ENCODE measurements around the gene GSTA5.
"Not testable (repeated sequence)": the region's sequence is repeated elsewhere in the genome, so short reads cannot be mapped to it uniquely, and the experiment has no call there.

GSTA5 gene

DNA sequence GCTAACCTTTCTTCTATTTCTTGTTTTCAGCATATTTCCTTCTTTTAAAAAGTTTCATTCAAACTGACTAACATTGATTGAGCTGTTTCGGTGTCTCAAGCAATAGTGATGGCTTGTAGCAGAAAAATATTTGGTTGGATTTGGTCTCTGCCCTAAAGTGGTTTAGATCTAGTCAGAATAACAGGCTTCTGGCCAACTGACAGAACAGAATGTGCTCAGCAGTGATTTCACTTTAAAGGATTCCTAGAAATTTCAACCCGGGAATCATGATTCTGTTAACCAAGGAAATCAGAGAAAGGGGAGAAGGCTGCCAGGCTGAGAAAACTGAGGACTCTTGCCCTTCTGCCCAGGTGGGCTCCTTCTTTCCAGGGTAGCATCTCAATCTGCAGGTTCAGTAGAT lies 20.4 kb downstream of the GSTA5 start:
- no peaks in the 10 kb centered on the region for H3K36me3 Mint-ChIP-seq
- H3K4me3 Mint-ChIP-seq, result no peak overlapping the region
- H3K4me1 Mint-ChIP-seq (ENCODE audit: low read depth), result no peaks in the 10 kb centered on the region
- peaks cover 2% of the 10 kb centered on the region for H3K27me3 Mint-ChIP-seq
- H3K9me3 Mint-ChIP-seq (ENCODE audit: low read depth), result peaks cover 5% of the 10 kb centered on the region
- H3K27ac Mint-ChIP-seq, result no peak overlapping the region

DNA sequence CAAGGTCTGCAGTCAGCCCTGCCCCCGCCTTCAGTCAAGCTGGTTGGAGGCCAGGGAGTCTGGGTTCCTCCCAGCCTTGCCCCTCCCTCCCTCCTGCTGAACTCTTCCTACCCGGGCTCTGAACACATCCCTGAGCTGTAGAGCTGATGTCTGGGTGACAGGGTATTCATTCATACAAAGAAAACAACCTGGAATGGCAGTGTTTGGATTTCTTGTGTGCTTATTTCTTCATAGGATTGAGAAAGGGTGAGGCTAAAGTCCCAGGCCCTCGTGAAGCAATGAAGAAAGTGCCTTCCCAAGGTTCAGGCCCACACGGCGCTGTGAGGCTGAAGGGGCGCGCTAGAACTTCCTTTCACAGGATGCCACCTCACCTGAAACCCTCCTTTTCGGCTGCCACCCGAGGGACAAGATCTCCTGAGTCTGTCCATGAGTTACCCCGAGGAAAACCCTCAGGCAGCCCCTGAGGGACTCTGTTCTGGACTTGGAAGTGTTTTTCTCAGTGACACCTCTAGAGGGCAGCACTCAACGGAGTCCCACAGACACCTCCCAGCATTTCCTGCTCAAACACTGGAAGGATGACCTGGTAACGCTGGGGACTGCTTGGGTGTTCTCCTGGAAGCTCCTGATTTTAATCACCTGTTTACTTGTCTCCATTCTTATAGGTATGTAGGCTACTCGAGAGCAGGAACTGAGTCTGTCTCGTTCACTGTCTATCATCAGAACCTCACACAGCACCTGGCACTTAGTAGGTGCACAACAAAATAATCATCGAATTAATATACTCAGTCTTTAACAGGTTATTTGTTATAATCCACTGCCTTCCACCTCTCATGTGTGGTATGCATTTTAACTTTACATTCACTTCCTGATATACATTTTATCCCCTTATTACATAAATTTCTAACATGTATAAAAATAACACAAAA lies 25.2 kb downstream of the GSTA5 start:
- H3K27ac Mint-ChIP-seq, result no peak overlapping the region
- no peak overlapping the region for H3K4me3 Mint-ChIP-seq
- no peaks in the 10 kb centered on the region for H3K36me3 Mint-ChIP-seq
- no peaks in the 10 kb centered on the region for H3K9me3 Mint-ChIP-seq (ENCODE audit: low read depth)
- no peaks in the 10 kb centered on the region for H3K4me1 Mint-ChIP-seq (ENCODE audit: low read depth)
- peaks cover 4% of the 10 kb centered on the region for H3K27me3 Mint-ChIP-seq

- H3K36me3 Mint-ChIP-seq; H3K27ac Mint-ChIP-seq; H3K27me3 Mint-ChIP-seq; H3K4me1 Mint-ChIP-seq (ENCODE audit: low read depth); H3K4me3 Mint-ChIP-seq; H3K9me3 Mint-ChIP-seq (ENCODE audit: low read depth): not testable (repeated sequence)
Measured at GRCh38 chr6:52814545-52814944, 26.1 kb downstream of the GSTA5 start.

DNA sequence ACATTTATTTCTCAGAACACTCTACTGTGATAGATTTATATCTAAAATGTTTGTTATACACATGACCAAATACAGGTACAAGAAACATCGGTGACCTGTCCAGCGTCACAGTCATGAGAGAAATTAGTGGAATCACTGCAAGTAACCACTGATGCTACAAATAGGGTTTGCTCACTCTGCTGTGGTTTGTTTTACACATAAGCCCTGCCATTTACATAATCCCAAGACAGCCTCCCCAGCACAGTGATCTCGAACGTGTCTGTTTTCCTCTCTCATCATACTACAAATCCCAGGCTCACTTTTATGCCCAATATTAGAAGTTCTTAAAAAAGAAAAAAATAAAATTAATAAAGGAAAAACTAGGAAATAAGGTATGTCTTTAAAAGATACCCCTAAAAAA lies 30.8 kb downstream of the GSTA5 start:
- H3K4me3 Mint-ChIP-seq; H3K27ac Mint-ChIP-seq; H3K27me3 Mint-ChIP-seq; H3K4me1 Mint-ChIP-seq (ENCODE audit: low read depth); H3K9me3 Mint-ChIP-seq (ENCODE audit: low read depth); H3K36me3 Mint-ChIP-seq: not testable (repeated sequence)

- no peaks in the 10 kb centered on the region for H3K4me1 Mint-ChIP-seq (ENCODE audit: low read depth)
- no peaks in the 10 kb centered on the region for H3K9me3 Mint-ChIP-seq (ENCODE audit: low read depth)
- no peak overlapping the region for H3K4me3 Mint-ChIP-seq
- peaks cover 7% of the 10 kb centered on the region for H3K27me3 Mint-ChIP-seq
- H3K36me3 Mint-ChIP-seq, result no peaks in the 10 kb centered on the region
- no peak overlapping the region for H3K27ac Mint-ChIP-seq
Measured at GRCh38 chr6:52808660-52809059, 32.0 kb downstream of the GSTA5 start.

DNA sequence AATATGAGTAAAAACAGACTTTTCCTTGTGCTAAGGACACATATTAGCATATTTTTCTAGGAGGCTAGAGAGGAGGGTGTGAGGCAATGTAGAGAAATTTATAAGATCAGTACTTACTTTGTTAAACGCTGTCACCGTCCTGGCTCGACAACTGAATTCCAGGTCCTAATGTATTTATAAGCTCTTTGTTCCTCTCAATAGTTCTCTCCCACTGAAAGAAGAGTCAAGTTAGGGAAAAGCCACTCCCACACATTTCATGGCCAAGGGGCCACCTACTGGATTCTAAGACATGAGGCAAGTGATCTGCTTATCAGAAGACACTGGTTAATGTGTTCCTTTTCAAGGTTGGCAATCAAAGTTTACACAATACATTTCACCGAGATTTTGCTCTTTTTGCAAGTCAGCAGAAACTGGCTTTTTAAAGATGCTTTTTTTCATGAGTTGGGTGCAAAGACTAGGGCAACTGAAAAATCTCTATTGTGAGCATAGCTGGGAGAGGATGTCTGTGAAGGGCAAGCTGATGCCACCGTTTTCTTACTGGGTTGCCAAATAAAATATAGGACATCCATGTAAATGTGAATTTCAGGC lies 36.9 kb downstream of the GSTA5 start, which contains the start of gene GSTA1:
TSS of gene GSTA1 (minus strand) at position 149 of the 588 bp plus-strand sequence. CDS start 4,549 bp downstream, outside the sequence.
- H3K4me3 Mint-ChIP-seq; H3K9me3 Mint-ChIP-seq (ENCODE audit: low read depth); H3K4me1 Mint-ChIP-seq (ENCODE audit: low read depth); H3K36me3 Mint-ChIP-seq; H3K27ac Mint-ChIP-seq; H3K27me3 Mint-ChIP-seq: not testable (repeated sequence)

DNA sequence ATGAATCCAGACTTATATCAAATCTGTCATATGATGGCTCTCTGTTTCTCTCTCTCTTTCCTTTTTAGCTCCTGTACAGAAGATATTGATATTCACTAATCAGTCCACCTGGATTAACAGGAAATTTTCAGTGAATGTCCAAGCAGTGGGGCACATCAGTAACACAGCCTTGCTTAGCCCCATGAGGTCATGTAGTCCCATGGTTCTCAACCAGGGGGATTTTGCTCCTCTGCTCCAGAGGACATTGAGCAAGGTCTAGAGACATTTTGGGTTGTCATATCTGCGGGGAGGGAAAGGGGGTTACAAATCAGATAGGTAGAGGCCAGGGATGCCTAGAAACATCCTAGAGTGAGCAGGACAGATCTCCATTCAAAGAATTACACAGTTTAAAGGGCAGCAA lies 37.8 kb downstream of the GSTA5 start:
- Mint-ChIP-seq H3K36me3 (no peaks in the 10 kb centered on the region), H3K27me3 (peaks cover 7% of the 10 kb centered on the region), H3K4me1 (ENCODE audit: low read depth) (no peaks in the 10 kb centered on the region), H3K9me3 (ENCODE audit: low read depth) (no peaks in the 10 kb centered on the region), H3K4me3 (no peak overlapping the region), H3K27ac (no peak overlapping the region)

- H3K4me3 Mint-ChIP-seq, result no peak overlapping the region
- no peaks in the 10 kb centered on the region for H3K4me1 Mint-ChIP-seq (ENCODE audit: low read depth)
- peaks cover 10% of the 10 kb centered on the region for H3K27me3 Mint-ChIP-seq
Measured at GRCh38 chr6:52801188-52801841, 39.3 kb downstream of the GSTA5 start.

GRCh38 chr6:52799272-52799671 lies 41.3 kb downstream of the GSTA5 start:
- H3K4me3 Mint-ChIP-seq; H3K27ac Mint-ChIP-seq; H3K36me3 Mint-ChIP-seq; H3K4me1 Mint-ChIP-seq (ENCODE audit: low read depth); H3K9me3 Mint-ChIP-seq (ENCODE audit: low read depth): not testable (repeated sequence)
- peaks cover 11% of the 10 kb centered on the region for H3K27me3 Mint-ChIP-seq

More at GRCh38 chr6:52801188-52801841, 39.3 kb downstream of the GSTA5 start:
- Mint-ChIP-seq H3K36me3 (no peaks in the 10 kb centered on the region), H3K9me3 (ENCODE audit: low read depth) (no peaks in the 10 kb centered on the region), H3K27ac (no peak overlapping the region)

GRCh38 chr6:52794366-52794765 lies 46.2 kb downstream of the GSTA5 start:
- not testable (repeated sequence) for H3K36me3 Mint-ChIP-seq; H3K27me3 Mint-ChIP-seq; H3K4me1 Mint-ChIP-seq (ENCODE audit: low read depth); H3K27ac Mint-ChIP-seq; H3K9me3 Mint-ChIP-seq (ENCODE audit: low read depth); H3K4me3 Mint-ChIP-seq

- no peak overlapping the region for H3K4me3 Mint-ChIP-seq
- no peaks in the 10 kb centered on the region for H3K36me3 Mint-ChIP-seq
- no peak overlapping the region for H3K27ac Mint-ChIP-seq
- H3K9me3 Mint-ChIP-seq (ENCODE audit: low read depth), result no peaks in the 10 kb centered on the region
- H3K4me1 Mint-ChIP-seq (ENCODE audit: low read depth), result no peaks in the 10 kb centered on the region
- H3K27me3 Mint-ChIP-seq, result peaks cover 2% of the 10 kb centered on the region
Measured at GRCh38 chr6:52790861-52791260, 49.8 kb downstream of the GSTA5 start.

DNA sequence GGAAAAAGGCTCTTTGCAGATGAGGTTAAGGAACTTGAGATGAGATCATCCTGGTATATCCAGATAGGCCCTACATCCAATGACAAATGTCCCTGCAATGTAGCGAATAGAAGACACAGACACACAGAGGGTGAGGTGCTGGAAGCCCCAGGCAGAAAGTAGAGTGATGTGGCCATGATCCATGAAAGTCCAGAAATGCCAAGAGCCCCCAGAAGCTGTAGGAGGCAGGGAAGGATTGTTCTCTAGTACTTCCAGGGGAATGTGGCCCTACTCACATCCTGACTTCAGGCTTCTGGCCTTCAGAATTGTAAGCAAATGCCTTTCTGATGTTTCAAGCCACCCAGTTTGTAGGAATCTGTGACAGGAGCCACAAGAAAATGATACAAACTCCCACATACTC lies 51.0 kb downstream of the GSTA5 start:
- not testable (repeated sequence) for H3K4me3 Mint-ChIP-seq; H3K27me3 Mint-ChIP-seq; H3K36me3 Mint-ChIP-seq; H3K4me1 Mint-ChIP-seq (ENCODE audit: low read depth); H3K9me3 Mint-ChIP-seq (ENCODE audit: low read depth); H3K27ac Mint-ChIP-seq

GRCh38 chr6:52788478-52788877 lies 52.1 kb downstream of the GSTA5 start:
- Mint-ChIP-seq H3K27ac (no peak overlapping the region), H3K36me3 (no peaks in the 10 kb centered on the region), H3K4me3 (no peak overlapping the region), H3K9me3 (ENCODE audit: low read depth) (no peaks in the 10 kb centered on the region), H3K4me1 (ENCODE audit: low read depth) (no peaks in the 10 kb centered on the region), H3K27me3 (no peaks in the 10 kb centered on the region)

DNA sequence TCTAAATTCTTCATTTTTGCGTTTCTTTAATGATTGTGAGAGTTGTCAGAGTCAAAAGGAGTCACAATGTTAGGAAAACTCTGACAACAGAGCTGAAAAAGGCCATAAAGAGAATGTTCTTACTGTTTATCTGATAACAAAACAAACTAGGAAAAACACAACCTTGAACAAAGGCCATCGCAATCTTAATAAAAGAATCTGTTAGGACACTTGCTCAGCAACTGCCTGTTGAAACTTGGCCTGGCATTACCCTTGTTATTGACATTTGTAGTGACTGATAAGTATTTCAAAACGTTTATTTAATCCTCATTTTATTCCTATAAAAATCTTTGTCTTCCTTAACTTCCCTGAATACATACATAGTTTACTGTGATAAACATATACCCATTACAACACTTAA lies 52.7 kb downstream of the GSTA5 start:
- no peak overlapping the region for H3K4me3 Mint-ChIP-seq
- H3K9me3 Mint-ChIP-seq (ENCODE audit: low read depth), result no peaks in the 10 kb centered on the region

GRCh38 chr6:52786249-52786956 lies 54.2 kb downstream of the GSTA5 start:
- Mint-ChIP-seq H3K9me3 (ENCODE audit: low read depth) (no peaks in the 10 kb centered on the region), H3K4me3 (no peak overlapping the region), H3K27me3 (peaks cover 3% of the 10 kb centered on the region), H3K36me3 (no peaks in the 10 kb centered on the region), H3K4me1 (ENCODE audit: low read depth) (no peaks in the 10 kb centered on the region), H3K27ac (no peak overlapping the region)

More for the DNA sequence above, 52.7 kb downstream of the GSTA5 start:
- Mint-ChIP-seq H3K36me3 (no peaks in the 10 kb centered on the region), H3K27me3 (no peaks in the 10 kb centered on the region), H3K27ac (no peak overlapping the region), H3K4me1 (ENCODE audit: low read depth) (no peaks in the 10 kb centered on the region)
